Measurements from ENCODE around the gene IGSF21. TPM values are rescaled to one million over a fixed set of nuclear protein-coding genes. Genes with fewer than 3 reads are reported as not detected.
A peak's percentile ranks its signal among the peaks of the same experiment; 100 is the strongest.

The IGSF21 gene
- total and polyA plus RNA-seq, 9 donors = 0.04 to 0.48 (median 0.21) TPM; not detected in 1

GRCh38 chr1:18200918-18201317 is 93.3 kb downstream of the IGSF21 start:
- H3K9me3 ChIP-seq (replicated peaks; ENCODE audit: control insufficient read depth, low read depth, low read length) = no peaks in the 10 kb centered on the region
- 66% methylated on average over 6 of the region's 6 CpGs for whole genome bisulfite sequencing (ENCODE audit: insufficient coverage)

GRCh38 chr1:18201997-18202719 is 94.6 kb downstream of the IGSF21 start:
- H3K9me3 ChIP-seq (replicated peaks; ENCODE audit: control insufficient read depth, low read depth, low read length) = peaks cover 6% of the 10 kb centered on the region
- H3K27me3 ChIP-seq (ENCODE audit: control insufficient read depth, insufficient read depth, low read length) = peaks cover 29% of the 10 kb centered on the region
- WGBS (ENCODE audit: insufficient coverage) = 44% methylated on average over 2 of the region's 4 CpGs
- H3K27ac ChIP-seq (ENCODE audit: low read length) = no peak overlapping the region
- no peaks in the 10 kb centered on the region for H3K36me3 ChIP-seq (ENCODE audit: control insufficient read depth, insufficient read depth, low read length)
- DNase-seq = no peak
- H3K4me3 ChIP-seq (ENCODE audit: low read length) = no peak overlapping the region
- H3K4me1 ChIP-seq (ENCODE audit: control insufficient read depth, insufficient read depth, low read length) = no peaks in the 10 kb centered on the region

More at GRCh38 chr1:18200918-18201317, 93.3 kb downstream of the IGSF21 start:
- Histone ChIP-seq H3K4me3 (ENCODE audit: low read length) (no peak overlapping the region), H3K4me1 (ENCODE audit: control insufficient read depth, insufficient read depth, low read length) (no peaks in the 10 kb centered on the region), H3K27me3 (ENCODE audit: control insufficient read depth, insufficient read depth, low read length) (peaks cover 28% of the 10 kb centered on the region), H3K27ac (ENCODE audit: low read length) (no peak overlapping the region), H3K36me3 (ENCODE audit: control insufficient read depth, insufficient read depth, low read length) (no peaks in the 10 kb centered on the region)
- peak; percentile 12 for DNase-seq

- Histone ChIP-seq H3K4me1 (ENCODE audit: control insufficient read depth, insufficient read depth, low read length) (no peaks in the 10 kb centered on the region), H3K4me3 (ENCODE audit: low read length) (no peak overlapping the region), H3K27ac (ENCODE audit: low read length) (no peak overlapping the region), H3K36me3 (ENCODE audit: control insufficient read depth, insufficient read depth, low read length) (no peaks in the 10 kb centered on the region), H3K9me3 (replicated peaks; ENCODE audit: control insufficient read depth, low read depth, low read length) (peaks cover 6% of the 10 kb centered on the region), H3K27me3 (ENCODE audit: control insufficient read depth, insufficient read depth, low read length) (peaks cover 22% of the 10 kb centered on the region)
- WGBS (ENCODE audit: insufficient coverage) = 80% methylated on average over 1 of the region's 4 CpGs
- no peak for DNase-seq
Measured at GRCh38 chr1:18203645-18204044, 96.0 kb downstream of the IGSF21 start.

GRCh38 chr1:18204575-18204974 is 97.0 kb downstream of the IGSF21 start:
- H3K4me1 ChIP-seq (ENCODE audit: control insufficient read depth, insufficient read depth, low read length) = no peaks in the 10 kb centered on the region
- H3K4me3 ChIP-seq (ENCODE audit: low read length) = no peak overlapping the region
- no CpG with 5 or more reads among the region's 1 CpG for WGBS (ENCODE audit: insufficient coverage)
- no peak overlapping the region for H3K27ac ChIP-seq (ENCODE audit: low read length)
- no peaks in the 10 kb centered on the region for H3K36me3 ChIP-seq (ENCODE audit: control insufficient read depth, insufficient read depth, low read length)
- DNase-seq = no peak
- H3K9me3 ChIP-seq (replicated peaks; ENCODE audit: control insufficient read depth, low read depth, low read length) = peaks cover 6% of the 10 kb centered on the region
- peaks cover 17% of the 10 kb centered on the region for H3K27me3 ChIP-seq (ENCODE audit: control insufficient read depth, insufficient read depth, low read length)

GRCh38 chr1:18205319-18205718 is 97.7 kb downstream of the IGSF21 start:
- H3K4me3 ChIP-seq (ENCODE audit: low read length) = no peak overlapping the region
- 61% methylated on average over 7 of the region's 7 CpGs for WGBS (ENCODE audit: insufficient coverage)
- peaks cover 11% of the 10 kb centered on the region for H3K27me3 ChIP-seq (ENCODE audit: control insufficient read depth, insufficient read depth, low read length)
- H3K27ac ChIP-seq (ENCODE audit: low read length) = no peak overlapping the region
- no peak for DNase-seq
- H3K9me3 ChIP-seq (replicated peaks; ENCODE audit: control insufficient read depth, low read depth, low read length) = peaks cover 6% of the 10 kb centered on the region
- no peaks in the 10 kb centered on the region for H3K36me3 ChIP-seq (ENCODE audit: control insufficient read depth, insufficient read depth, low read length)
- H3K4me1 ChIP-seq (ENCODE audit: control insufficient read depth, insufficient read depth, low read length) = no peaks in the 10 kb centered on the region

- Histone ChIP-seq H3K27me3 (ENCODE audit: control insufficient read depth, insufficient read depth, low read length) (peaks cover 3% of the 10 kb centered on the region), H3K36me3 (ENCODE audit: control insufficient read depth, insufficient read depth, low read length) (no peaks in the 10 kb centered on the region), H3K27ac (ENCODE audit: low read length) (no peak overlapping the region), H3K9me3 (replicated peaks; ENCODE audit: control insufficient read depth, low read depth, low read length) (peaks cover 3% of the 10 kb centered on the region), H3K4me3 (ENCODE audit: low read length) (no peak overlapping the region), H3K4me1 (ENCODE audit: control insufficient read depth, insufficient read depth, low read length) (no peaks in the 10 kb centered on the region)
- 40% methylated on average over 3 of the region's 8 CpGs for WGBS (ENCODE audit: insufficient coverage)
- DNase-seq = peak; percentile 63
Measured at GRCh38 chr1:18211764-18212163, 104.2 kb downstream of the IGSF21 start.

GRCh38 chr1:18217398-18218043 is 109.9 kb downstream of the IGSF21 start:
- H3K4me3 ChIP-seq (ENCODE audit: low read length) = no peak overlapping the region
- peak; percentile 7 for DNase-seq
- no peaks in the 10 kb centered on the region for H3K36me3 ChIP-seq (ENCODE audit: control insufficient read depth, insufficient read depth, low read length)
- H3K9me3 ChIP-seq (replicated peaks; ENCODE audit: control insufficient read depth, low read depth, low read length) = no peaks in the 10 kb centered on the region
- peaks cover 3% of the 10 kb centered on the region for H3K27me3 ChIP-seq (ENCODE audit: control insufficient read depth, insufficient read depth, low read length)
- no peaks in the 10 kb centered on the region for H3K4me1 ChIP-seq (ENCODE audit: control insufficient read depth, insufficient read depth, low read length)
- 38% methylated on average over 2 of the region's 4 CpGs for WGBS (ENCODE audit: insufficient coverage)
- H3K27ac ChIP-seq (ENCODE audit: low read length) = no peak overlapping the region

- DNase-seq = no peak
- WGBS (ENCODE audit: insufficient coverage) = no CpG with 5 or more reads among the region's 1 CpG
Measured at GRCh38 chr1:18229625-18230024, 122.0 kb downstream of the IGSF21 start.

GRCh38 chr1:18230321-18230720 is 122.7 kb downstream of the IGSF21 start:
- no peaks in the 10 kb centered on the region for H3K36me3 ChIP-seq (ENCODE audit: control insufficient read depth, insufficient read depth, low read length)
- H3K27me3 ChIP-seq (ENCODE audit: control insufficient read depth, insufficient read depth, low read length) = peaks cover 2% of the 10 kb centered on the region
- no peak for DNase-seq
- no peak overlapping the region for H3K4me3 ChIP-seq (ENCODE audit: low read length)
- no peak overlapping the region for H3K27ac ChIP-seq (ENCODE audit: low read length)
- H3K4me1 ChIP-seq (ENCODE audit: control insufficient read depth, insufficient read depth, low read length) = no peaks in the 10 kb centered on the region
- H3K9me3 ChIP-seq (replicated peaks; ENCODE audit: control insufficient read depth, low read depth, low read length) = peaks cover 7% of the 10 kb centered on the region
- WGBS (ENCODE audit: insufficient coverage) = no CpG with 5 or more reads among the region's 6 CpGs

More at GRCh38 chr1:18229625-18230024, 122.0 kb downstream of the IGSF21 start:
- Histone ChIP-seq H3K9me3 (replicated peaks; ENCODE audit: control insufficient read depth, low read depth, low read length) (peaks cover 7% of the 10 kb centered on the region), H3K27me3 (ENCODE audit: control insufficient read depth, insufficient read depth, low read length) (peaks cover 2% of the 10 kb centered on the region), H3K36me3 (ENCODE audit: control insufficient read depth, insufficient read depth, low read length) (no peaks in the 10 kb centered on the region), H3K27ac (ENCODE audit: low read length) (no peak overlapping the region), H3K4me3 (ENCODE audit: low read length) (no peak overlapping the region), H3K4me1 (ENCODE audit: control insufficient read depth, insufficient read depth, low read length) (no peaks in the 10 kb centered on the region)

GRCh38 chr1:18230840-18231239 is 123.2 kb downstream of the IGSF21 start:
- Histone ChIP-seq H3K27me3 (ENCODE audit: control insufficient read depth, insufficient read depth, low read length) (peaks cover 5% of the 10 kb centered on the region), H3K36me3 (ENCODE audit: control insufficient read depth, insufficient read depth, low read length) (no peaks in the 10 kb centered on the region)
- WGBS (ENCODE audit: insufficient coverage) = 48% methylated on average over 2 of the region's 9 CpGs

More at GRCh38 chr1:18230840-18231239, 123.2 kb downstream of the IGSF21 start:
- Histone ChIP-seq H3K4me3 (ENCODE audit: low read length) (no peak overlapping the region), H3K27ac (ENCODE audit: low read length) (no peak overlapping the region), H3K4me1 (ENCODE audit: control insufficient read depth, insufficient read depth, low read length) (no peaks in the 10 kb centered on the region), H3K9me3 (replicated peaks; ENCODE audit: control insufficient read depth, low read depth, low read length) (peaks cover 7% of the 10 kb centered on the region)
- DNase-seq = no peak
